HuH-7.5 (cell line): ENCODE data around the gene GLA.
A peak's percentile ranks its signal among the peaks of the same experiment; 100 is the strongest.

ENCODE experiments used
- DNase-seq: peaks from one replicate; pipeline ENCODE4 v3.0.0; 2011; ENCODE audit warnings: low spot score

GLA gene

GRCh38 chrX:101397779-101398178 lies 9.9 kb downstream of the GLA start:
- DNase-seq = no peak

DNA sequence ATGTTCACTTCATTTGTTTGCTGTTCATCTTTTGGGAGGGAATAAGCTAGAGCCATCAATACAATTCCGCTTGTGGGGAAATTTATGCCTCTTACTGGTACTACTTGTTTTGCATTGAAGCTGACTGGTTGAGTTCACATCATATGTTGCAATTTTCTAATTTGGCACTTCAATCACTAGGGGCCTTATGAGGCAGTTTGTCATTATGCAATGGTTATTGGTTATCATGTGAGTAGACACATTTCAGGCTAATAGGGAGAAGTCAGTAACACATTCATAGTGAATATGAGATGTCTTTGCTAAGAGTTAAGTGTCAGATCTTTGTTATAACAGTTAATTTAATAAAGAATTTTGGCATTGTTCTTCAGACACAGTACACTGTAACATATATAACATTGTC lies 11.9 kb downstream of the GLA start:
- no peak for DNase-seq

DNA sequence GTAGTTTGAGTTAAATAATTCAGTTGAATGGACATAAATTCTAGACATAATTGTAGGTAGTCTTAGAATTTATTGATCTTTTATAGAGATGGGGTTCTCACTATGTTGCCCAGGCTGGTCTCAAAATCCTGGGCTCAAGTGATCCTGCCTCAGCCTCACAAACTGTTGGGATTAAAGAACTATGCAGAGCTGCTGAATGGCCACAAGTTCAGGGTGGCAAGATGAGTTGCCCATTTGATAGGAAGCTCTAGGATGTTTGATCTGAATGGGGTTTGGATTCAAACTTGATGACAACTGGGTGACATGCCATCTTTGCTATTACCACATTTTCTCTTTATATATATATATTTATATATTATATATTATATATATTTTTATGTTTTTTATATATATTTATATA lies 13.4 kb downstream of the GLA start:
- no peak for DNase-seq

DNA sequence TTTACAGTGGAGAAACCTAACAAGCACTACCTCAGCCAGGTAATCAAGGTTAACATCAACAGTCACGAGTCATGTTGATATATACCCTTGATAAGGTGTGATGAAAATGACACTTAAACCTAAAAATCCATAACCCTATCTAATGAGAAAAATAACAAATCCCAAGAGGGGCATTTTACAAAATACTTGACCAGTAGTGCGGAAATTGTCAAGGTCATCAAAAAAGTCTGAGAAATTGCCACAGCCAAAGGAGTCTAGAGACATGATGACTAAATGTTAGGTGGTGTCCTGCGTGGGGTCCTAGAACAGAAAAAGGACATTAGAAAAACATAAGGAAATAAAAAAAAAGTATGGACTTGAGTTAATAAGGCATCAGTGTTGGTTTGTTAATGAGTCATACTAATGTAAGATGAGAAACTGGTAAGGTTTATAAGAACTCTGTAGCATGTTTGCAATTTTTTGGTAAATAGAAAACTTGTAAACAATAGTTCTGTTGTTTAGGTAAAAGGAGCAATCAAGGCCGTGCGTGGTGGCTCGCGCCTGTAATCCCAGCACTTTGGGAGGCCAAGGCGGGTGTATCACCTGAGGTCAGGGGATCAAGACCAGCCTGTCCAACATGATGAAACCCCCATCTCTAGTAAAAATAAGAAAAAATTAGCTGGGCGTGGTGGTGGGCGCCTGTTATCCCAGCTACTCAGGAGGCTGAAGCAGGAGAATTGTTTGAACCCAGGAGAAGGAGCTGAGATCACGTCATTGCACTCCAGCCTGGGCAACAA lies 14.0 kb downstream of the GLA start:
- DNase-seq = no peak

DNA sequence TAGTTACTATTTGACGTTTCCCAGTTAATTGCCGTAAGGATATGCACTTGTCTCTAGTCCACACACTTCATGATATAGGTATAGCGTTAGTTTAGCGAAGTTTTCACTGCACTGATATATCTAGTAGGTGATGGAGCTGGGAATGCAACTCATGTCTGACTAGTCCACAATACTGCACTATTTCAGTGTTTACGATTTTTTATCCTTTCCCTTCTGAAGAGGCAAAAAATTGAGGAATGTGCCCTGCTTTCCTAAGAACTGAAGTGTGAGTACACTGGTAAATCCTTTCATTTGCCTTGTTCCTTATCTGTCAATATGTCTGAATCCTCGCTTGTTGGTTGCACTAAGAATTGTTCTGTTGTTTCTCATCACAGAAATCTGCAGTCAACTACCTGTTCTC lies 15.9 kb downstream of the GLA start:
- DNase-seq = no peak

- peak; percentile 48 for DNase-seq
These were observed 16.8 kb downstream of the GLA start, which contains the start of gene RPL36A for GRCh38 chrX:101390664-101391525. Gene RPL36A, plus strand, starts transcription at chrX:101391011. Its CDS starts 33 bp downstream, at chrX:101391044.

DNA sequence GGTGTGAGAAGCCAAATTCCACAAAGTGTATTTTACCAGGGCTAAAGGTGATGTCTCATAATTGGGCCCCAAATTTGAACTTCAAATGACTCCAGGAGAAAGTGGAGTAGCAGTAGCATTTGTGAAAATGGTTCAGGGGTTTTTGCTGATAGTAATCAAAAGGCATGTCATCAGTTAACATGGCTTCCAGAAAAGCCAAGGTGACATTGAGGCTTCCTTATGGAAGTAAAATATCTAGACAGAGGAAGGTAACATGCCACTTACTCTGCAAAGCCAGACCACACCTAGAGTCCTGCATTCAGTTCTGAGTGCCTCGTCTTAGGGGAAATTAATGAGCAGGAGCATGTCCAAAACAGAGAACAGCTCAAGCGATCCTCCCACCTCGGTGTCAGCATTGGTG lies 19.1 kb downstream of the GLA start:
- DNase-seq = no peak

DNA sequence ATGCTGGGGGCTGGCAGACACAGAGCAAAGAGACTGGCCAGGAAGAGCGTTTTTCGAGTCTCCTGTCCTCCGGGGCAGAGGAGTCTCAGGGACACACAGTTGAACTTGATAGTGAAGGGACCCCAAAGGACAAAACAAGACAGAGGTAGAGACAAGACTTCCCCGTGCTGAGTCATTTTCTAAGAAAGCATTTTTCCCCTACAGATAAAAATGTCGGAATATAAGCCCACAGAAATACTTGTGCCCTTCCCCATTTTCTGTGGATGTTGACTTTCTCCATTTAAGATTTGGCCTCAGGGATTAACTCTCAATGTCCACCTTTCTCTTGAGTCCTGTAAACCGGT lies 21.2 kb downstream of the GLA start:
- DNase-seq = no peak

DNA sequence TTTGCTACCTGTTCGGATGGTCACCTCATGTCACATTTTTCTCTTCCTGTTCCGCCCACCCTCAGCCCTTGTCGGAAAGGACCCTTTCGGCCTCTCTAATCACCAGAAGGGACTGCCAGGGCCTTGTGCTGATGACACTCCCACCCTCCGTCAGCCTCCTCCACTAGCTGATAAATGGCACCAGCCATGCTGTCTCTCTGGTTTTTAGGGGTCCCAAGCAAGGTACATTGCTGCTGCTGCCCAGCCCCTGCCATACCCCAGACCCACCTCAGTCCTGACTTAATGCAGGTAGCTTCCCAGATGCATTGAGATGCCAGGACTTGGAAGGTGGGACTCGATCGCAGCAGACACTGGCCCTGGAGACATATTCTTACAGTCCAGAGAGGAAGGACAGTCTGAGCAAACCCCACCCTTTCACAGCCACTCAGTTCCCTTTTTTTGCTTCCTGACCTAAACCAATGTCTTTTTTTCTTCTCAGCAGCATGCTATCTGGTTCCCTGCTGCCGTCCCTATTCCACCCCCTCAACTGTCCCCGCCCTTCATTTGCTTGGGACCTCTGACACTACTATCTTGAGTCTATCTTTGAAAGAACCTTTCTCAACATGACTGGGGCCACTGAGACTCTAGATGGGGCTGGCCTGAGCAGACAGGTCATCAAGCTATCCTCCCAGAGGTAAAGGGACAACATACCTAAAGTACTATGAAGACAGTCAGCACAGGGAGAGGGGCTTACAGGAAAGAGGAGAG lies 21.8 kb downstream of the GLA start, which contains the start of gene BTK:
BTK (minus strand) TSS at position 397 of the 747 bp plus-strand sequence. CDS start 10,907 bp downstream, outside the sequence.
- DNase-seq = no peak

DNA sequence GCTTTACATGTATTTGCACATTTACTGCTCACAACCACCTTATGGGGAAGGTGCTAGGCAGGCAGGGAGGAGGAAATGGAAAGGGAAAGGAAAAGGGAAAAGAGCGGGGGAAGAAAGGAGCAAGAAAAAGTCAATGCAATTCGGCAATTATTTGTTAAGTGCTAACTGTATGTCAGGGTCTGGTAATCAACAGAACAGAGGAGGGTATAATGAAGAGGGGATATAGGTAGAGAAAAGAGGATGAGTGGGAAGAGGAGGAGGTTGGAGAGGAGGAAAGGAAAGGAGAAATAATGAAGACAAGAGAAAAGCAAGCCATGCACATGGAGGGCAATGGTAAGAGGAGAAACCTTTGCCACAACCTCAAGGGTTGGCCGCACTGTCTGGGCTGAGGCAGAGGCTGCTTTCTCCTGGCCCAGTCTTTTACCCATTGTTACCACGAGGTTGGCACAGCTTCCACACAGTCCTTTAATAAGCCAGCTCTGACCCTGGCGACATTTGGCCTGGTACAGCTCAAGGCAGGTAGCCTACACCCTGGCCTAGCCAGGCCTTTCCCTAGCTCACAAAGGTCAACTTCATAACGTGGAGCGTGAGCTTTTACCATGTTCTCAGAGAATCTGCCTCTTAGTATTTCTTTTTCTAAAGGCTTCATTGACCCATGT lies 22.6 kb downstream of the GLA start:
- no peak for DNase-seq

DNA sequence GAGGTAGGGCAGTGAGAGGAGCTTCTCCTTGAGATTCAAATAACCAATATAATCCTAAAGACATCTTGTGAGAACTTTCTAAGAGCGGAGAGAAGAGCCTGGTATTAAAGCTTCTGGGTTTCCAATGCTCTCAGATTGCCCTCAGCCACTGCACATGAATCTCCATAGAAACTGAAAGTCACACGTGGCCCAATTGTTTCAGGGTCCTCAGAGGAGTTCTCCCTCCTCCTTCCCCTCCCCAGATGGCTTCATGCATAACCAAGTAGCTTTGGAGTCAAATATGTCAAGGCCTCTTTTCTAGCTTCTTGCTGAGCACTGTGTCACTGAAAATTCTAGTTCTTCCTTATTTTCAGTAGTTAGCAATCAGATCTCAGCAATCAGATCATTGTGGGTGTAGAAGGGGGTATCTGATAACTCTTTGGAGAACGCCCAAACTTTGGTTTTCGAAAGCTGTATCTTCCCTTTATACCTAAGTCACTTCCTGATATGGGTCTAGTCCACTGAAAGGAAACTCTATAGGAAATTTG lies 24.0 kb downstream of the GLA start:
- DNase-seq = no peak

DNA sequence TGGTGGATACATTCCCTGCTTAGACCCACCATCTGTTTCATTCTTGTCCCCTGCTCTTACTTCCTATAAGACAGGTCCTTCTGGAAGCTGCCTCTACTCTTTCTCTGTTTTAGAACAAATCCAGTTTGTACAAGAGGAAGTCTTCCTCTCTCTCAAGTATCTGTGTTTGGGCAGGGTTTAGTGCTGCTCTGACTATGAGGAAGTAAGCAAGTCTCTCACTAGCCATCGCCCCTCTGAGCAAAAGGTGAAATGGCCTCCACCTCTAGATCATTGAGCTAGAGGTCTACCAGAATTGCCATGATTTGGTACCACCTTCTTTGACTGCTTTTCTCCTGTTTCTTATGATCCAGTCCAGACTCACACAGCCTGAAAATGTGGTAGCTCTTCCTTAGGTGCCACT lies 30.2 kb downstream of the GLA start:
- no peak for DNase-seq

GRCh38 chrX:101370888-101371504 lies 36.7 kb downstream of the GLA start:
- no peak for DNase-seq

GRCh38 chrX:101369687-101370086 lies 38.0 kb downstream of the GLA start:
- no peak for DNase-seq

DNA sequence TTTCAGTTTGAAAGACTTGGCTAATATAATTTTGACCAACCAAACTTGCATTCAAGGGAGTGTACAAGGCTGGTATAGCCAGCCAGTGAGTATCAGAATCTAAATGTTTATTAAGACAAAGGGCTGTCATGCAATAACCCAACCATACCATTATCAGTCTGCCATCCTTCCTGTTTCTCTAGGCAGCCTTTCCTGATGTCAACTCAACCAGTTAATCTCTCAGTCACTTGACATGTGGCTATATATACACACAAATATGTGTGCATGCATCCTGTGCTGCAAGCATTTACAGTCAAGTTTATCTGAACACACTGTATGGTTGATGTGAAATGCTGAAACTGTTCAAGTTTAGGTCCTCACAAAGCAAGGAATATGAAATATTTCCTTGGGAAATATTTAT lies 38.9 kb downstream of the GLA start:
- no peak for DNase-seq

- no peak for DNase-seq
These were observed 42.4 kb downstream of the GLA start for GRCh38 chrX:101365301-101365795.

DNA sequence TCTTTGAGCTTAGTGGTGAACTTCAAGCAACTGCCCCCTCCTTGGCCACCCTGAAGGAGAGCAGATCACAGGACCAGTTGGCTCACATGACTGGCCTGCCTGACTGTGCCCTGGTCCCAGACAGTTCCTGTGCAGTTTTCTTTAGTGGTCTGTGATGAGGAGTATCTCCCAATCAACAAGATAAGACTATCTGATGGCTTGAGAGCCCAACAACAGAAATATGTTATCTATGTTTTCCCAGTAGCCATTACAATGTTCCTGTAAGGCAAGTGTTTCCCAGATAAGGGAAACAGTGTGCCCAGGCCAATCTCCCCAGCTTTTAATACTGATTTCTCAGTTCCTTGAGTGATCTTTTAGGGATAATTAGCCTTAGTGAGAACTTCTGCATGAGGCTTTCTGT lies 45.0 kb downstream of the GLA start:
- DNase-seq = no peak

DNA sequence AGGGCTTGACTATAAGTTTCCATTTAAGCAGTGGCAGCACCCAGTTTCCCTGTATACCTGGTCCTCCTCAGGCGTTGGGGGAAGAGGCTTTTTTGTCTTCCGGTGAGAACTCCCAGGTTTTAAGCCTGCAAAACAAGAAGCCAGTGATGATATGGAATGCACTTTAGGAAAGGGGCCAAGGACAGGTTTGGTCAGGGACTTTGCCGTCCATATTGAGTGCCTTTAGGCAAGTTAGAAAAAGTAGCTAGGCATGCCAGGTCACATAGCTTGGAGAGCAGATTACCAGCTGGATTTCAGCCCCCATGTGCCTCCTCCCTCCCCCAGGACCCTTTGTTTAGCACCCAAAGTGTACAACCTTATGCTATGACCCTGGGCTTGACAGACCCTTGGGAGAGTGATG lies 45.6 kb downstream of the GLA start:
- no peak for DNase-seq

DNA sequence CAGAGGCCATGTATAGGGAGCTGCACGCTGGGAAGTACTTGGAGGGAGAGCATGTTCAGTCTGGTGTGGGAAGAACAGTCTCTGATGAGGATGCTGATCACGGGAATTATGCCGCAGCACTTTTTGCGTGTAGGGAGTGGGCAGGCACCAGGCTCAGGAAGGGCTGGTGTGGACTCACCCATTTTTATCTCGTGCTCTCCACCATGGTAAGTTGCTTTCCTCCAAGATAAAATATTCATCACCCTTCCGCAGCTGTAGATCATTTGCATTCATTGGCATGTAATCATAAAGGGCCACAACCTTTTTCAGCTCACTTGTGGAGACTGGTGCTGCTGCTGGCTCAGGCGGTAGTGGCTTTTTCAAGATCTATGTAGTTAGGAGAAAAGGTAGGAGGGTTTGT lies 47.3 kb downstream of the GLA start:
- DNase-seq = no peak

GRCh38 chrX:101359966-101360365 lies 47.8 kb downstream of the GLA start:
- DNase-seq = no peak

DNA sequence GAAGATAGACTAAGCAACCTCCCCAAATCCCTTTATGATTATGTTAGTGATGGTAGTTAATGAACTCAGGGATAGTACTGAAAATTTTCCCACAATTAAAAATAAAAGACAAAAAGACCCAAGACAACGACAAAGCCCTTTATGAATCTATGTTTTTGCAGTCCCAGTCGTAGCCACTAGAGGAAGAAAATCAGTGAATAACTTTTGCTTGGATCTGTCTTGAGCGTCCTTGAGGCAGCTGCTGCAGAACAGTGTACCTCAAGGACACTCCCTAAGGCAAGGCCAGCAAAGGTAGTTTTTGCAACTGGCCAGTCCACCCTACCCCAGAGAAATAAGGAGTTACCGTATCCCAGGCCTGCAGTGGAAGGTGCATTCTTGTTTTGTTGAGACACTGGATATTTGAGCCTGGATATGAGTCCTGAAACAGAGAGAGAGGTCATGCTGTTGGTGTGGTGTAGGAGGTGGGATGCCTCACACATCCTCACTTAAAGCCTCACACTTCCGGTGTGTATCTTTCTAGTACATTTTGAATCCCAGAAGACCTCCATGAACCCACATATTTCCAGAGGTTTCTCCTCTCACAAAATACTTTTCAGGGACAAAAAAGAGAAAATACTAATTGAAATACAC lies 50.4 kb downstream of the GLA start:
- no peak for DNase-seq
